DMS79 (cell line): ENCODE data around the gene MAGEE2.
"Not testable (repeated sequence)": the region's sequence is repeated elsewhere in the genome, so short reads cannot be mapped to it uniquely, and the experiment has no call there.

Source experiments
- DNase-seq: peaks from one replicate; lab custom pipeline; 2025; lab: John Stamatoyannopoulos, UW

The MAGEE2 gene

GRCh38 chrX:75784680-75785491 is at the start of gene MAGEE2:
TSS of gene MAGEE2 (minus strand) at chrX:75785254. CDS start at chrX:75785051, 203 bp downstream.
- peak; percentile 25 for DNase-seq

- DNase-seq, result no peak
Measured at GRCh38 chrX:75786290-75786689, 1.2 kb upstream of the MAGEE2 start.

- no peak for DNase-seq
Measured at GRCh38 chrX:75781611-75782010, 3.4 kb downstream of the MAGEE2 start.

GRCh38 chrX:75768063-75768462 is 17.0 kb downstream of the MAGEE2 start:
- not testable (repeated sequence) for DNase-seq

- DNase-seq, result no peak
Measured at GRCh38 chrX:75748431-75748830, 36.6 kb downstream of the MAGEE2 start.

- DNase-seq, result no peak
Measured at GRCh38 chrX:75746891-75747639, 38.0 kb downstream of the MAGEE2 start.
